Measurements from ENCODE around the gene PCA3. TPM values are rescaled to one million over a fixed set of nuclear protein-coding genes. Genes with fewer than 3 reads are reported as not detected.

PCA3 gene
- total and polyA plus RNA-seq, 12 donors = 0.06 to 0.14 (median 0.07) TPM; not detected in 9

GRCh38 chr9:76729116-76729515 is 35.1 kb upstream of the PCA3 start:
- H3K36me3 ChIP-seq (replicated peaks in 1 of 2) = no peaks in the 10 kb centered on the region
- H3K27ac ChIP-seq = no peak overlapping the region
- no peaks in the 10 kb centered on the region for H3K4me1 ChIP-seq (replicated peaks in 1 of 2)
- intact Hi-C loops (cut with DNase I) = no loop called here
- DNase-seq = no peak
- H3K27me3 ChIP-seq = no peaks in the 10 kb centered on the region
- H3K9me3 ChIP-seq (replicated peaks in 1 of 3) = no peaks in the 10 kb centered on the region
- TF ChIP-seq CTCF (IDR thresholded peaks at IDR 0.05) = no peak
- no peak overlapping the region for H3K4me3 ChIP-seq
- WGBS, 4 donors = 90 to 93% (median 91%) methylated on average over 3 of the region's 3 CpGs

- no peaks in the 10 kb centered on the region for H3K4me1 ChIP-seq (replicated peaks in 1 of 2)
- 84 to 92% (median 89%) methylated on average over 8 of the region's 8 CpGs for WGBS, 4 donors
- no peak overlapping the region for H3K27ac ChIP-seq
- no peak for TF ChIP-seq POLR2A (IDR thresholded peaks at IDR 0.05)
- TF ChIP-seq CTCF (IDR thresholded peaks at IDR 0.05) = no peak
- DNase-seq = no peak
- intact Hi-C loops (cut with DNase I) = no loop called here
- H3K9me3 ChIP-seq (replicated peaks in 1 of 3) = no peaks in the 10 kb centered on the region
- H3K4me3 ChIP-seq = no peak overlapping the region
- no peaks in the 10 kb centered on the region for H3K36me3 ChIP-seq (replicated peaks in 1 of 2)
- H3K27me3 ChIP-seq = no peaks in the 10 kb centered on the region
Measured at GRCh38 chr9:76729980-76730737, 34.1 kb upstream of the PCA3 start.

GRCh38 chr9:76730801-76731200 is 33.4 kb upstream of the PCA3 start:
- Histone ChIP-seq H3K36me3 (replicated peaks in 1 of 2) (no peaks in the 10 kb centered on the region), H3K4me3 (no peak overlapping the region), H3K4me1 (replicated peaks in 1 of 2) (no peaks in the 10 kb centered on the region), H3K27me3 (no peaks in the 10 kb centered on the region), H3K9me3 (replicated peaks in 1 of 3) (no peaks in the 10 kb centered on the region), H3K27ac (no peak overlapping the region)
- intact Hi-C loops (cut with DNase I) = no loop called here
- no peak for DNase-seq
- no peak for TF ChIP-seq POLR2A (IDR thresholded peaks at IDR 0.05)
- TF ChIP-seq CTCF (IDR thresholded peaks at IDR 0.05) = no peak
- 84 to 89% (median 86%) methylated on average over 6 of the region's 6 CpGs for WGBS, 4 donors

GRCh38 chr9:76732341-76732958 is 31.8 kb upstream of the PCA3 start:
- TF ChIP-seq POLR2A (IDR thresholded peaks at IDR 0.05) (no peak), CTCF (IDR thresholded peaks at IDR 0.05) (no peak)

More at GRCh38 chr9:76732341-76732958, 31.8 kb upstream of the PCA3 start:
- Histone ChIP-seq H3K4me3 (no peak overlapping the region), H3K27me3 (no peaks in the 10 kb centered on the region), H3K4me1 (replicated peaks in 1 of 2) (no peaks in the 10 kb centered on the region), H3K27ac (no peak overlapping the region), H3K9me3 (replicated peaks in 1 of 3) (no peaks in the 10 kb centered on the region), H3K36me3 (replicated peaks in 1 of 2) (no peaks in the 10 kb centered on the region)
- 36 to 73% (median 56%) methylated on average over 3 of the region's 3 CpGs for WGBS, 4 donors
- DNase-seq = no peak
- intact Hi-C loops (cut with DNase I) = no loop called here
